ENCODE results near the gene LEMD2.

GRCh38 chr6:33813246-33813904, 24.4 kb upstream of the LEMD2 start:
- TF ChIP-seq CTCF (conservative IDR thresholded peaks at IDR 0.05 in 1 of 2, IDR thresholded peaks at IDR 0.05 in 1 of 2; ENCODE audit: extremely low read depth in 1 of 2, insufficient read depth in 1 of 2, low read depth in 1 of 2, low read length in 2 of 2) = no peak
- TF ChIP-seq EZH2 (IDR thresholded peaks at IDR 0.05; ENCODE audit: borderline replicate concordance, low read length) = no peak

Data from mammary epithelial cell (primary cell).